ENCODE measurements around the gene YIF1A. TPM values are rescaled to one million over a fixed set of nuclear protein-coding genes. Genes with fewer than 3 reads are reported as not detected.

YIF1A gene
- polyA plus RNA-seq, 1 donor from 2014 or later: 51.2 TPM

DNA sequence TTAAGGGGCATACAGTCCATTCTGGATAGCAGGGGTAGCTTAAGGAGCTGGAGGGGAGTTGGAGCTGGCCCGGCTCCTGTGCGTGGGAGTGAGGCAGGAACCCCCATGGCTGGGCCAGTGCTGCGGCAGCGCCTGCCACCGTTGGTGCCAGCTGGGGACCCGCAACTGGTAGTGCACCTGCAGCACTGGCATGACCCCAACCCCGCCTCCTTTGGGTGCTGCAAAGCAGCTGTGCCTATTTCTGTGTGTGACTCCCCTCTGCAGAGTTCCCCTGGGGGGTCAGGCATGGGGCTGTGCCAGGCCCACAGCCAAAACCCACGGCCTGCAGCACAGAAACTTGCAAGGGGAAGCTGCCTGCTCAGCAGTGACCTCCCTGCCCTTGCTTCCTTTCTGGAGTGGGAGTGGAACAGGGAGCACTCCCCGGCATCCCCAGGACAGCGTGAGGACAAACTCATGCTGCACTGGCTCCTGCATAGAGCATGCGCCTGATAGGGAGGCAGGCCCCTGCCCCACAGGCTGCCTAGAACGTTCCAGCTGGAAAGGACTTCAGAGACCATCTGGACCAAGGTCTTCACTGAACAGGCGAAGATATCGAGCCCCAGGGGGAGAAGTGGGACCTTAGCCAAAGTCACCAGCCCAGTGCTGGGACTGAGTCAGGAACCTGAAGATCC, 46.7 kb downstream of the YIF1A start:
- H3K4me2 ChIP-seq (ENCODE audit: low read length): no peak overlapping the region
- no peak overlapping the region for H3K9ac ChIP-seq (ENCODE audit: low read length)

DNA sequence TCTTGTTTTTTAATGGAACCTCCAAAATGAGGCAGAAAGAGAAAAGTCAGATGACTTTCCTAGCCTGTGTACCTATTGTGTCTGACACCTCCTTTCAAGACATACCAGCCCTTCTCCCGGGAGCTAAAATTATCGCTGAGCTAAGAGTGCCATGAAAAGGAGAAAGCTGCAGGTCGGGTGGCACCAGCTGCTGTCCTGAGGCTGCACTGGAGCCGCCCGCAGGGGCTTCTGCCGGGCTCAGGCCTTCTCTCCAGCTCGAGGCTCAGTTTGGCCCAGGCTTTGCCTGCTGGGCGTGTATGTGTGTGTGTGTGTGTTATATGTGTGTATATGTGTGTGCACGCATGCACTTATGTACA, 48.2 kb downstream of the YIF1A start:
- no peaks in the 10 kb centered on the region for H3K36me3 ChIP-seq (ENCODE audit: insufficient read depth, low read length)
- no peaks in the 10 kb centered on the region for H3K79me2 ChIP-seq (replicated peaks; ENCODE audit: insufficient read depth, low read length)
- no peak for TF ChIP-seq MXI1 (conservative IDR thresholded peaks at IDR 0.05; ENCODE audit: poor library complexity, severe bottlenecking)
- no peak for TF ChIP-seq SMC3 (conservative IDR thresholded peaks at IDR 0.05; ENCODE audit: poor library complexity)
- no peak for TF ChIP-seq EZH2 (IDR thresholded peaks at IDR 0.05; ENCODE audit: borderline replicate concordance, insufficient read depth, low read length, poor library complexity, severe bottlenecking)
- no peak for TF ChIP-seq CTCF (IDR thresholded peaks at IDR 0.05; ENCODE audit: poor library complexity, severe bottlenecking)
- TF ChIP-seq TAF1 (IDR thresholded peaks at IDR 0.05; ENCODE audit: low read depth): no peak
- no peak for TF ChIP-seq POLR2AphosphoS5 (IDR thresholded peaks at IDR 0.05)
- no peak for TF ChIP-seq RAD21 (conservative IDR thresholded peaks at IDR 0.05)
- TF ChIP-seq, protein P1, sequence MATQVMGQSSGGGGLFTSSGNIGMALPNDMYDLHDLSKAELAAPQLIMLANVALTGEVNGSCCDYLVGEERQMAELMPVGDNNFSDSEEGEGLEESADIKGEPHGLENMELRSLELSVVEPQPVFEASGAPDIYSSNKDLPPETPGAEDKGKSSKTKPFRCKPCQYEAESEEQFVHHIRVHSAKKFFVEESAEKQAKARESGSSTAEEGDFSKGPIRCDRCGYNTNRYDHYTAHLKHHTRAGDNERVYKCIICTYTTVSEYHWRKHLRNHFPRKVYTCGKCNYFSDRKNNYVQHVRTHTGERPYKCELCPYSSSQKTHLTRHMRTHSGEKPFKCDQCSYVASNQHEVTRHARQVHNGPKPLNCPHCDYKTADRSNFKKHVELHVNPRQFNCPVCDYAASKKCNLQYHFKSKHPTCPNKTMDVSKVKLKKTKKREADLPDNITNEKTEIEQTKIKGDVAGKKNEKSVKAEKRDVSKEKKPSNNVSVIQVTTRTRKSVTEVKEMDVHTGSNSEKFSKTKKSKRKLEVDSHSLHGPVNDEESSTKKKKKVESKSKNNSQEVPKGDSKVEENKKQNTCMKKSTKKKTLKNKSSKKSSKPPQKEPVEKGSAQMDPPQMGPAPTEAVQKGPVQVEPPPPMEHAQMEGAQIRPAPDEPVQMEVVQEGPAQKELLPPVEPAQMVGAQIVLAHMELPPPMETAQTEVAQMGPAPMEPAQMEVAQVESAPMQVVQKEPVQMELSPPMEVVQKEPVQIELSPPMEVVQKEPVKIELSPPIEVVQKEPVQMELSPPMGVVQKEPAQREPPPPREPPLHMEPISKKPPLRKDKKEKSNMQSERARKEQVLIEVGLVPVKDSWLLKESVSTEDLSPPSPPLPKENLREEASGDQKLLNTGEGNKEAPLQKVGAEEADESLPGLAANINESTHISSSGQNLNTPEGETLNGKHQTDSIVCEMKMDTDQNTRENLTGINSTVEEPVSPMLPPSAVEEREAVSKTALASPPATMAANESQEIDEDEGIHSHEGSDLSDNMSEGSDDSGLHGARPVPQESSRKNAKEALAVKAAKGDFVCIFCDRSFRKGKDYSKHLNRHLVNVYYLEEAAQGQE (IDR thresholded peaks at IDR 0.05; ENCODE audit: borderline replicate concordance): no peak
- TF ChIP-seq EP300 (conservative IDR thresholded peaks at IDR 0.05; ENCODE audit: poor library complexity, severe bottlenecking): no peak
- no peaks in the 10 kb centered on the region for H3K27me3 ChIP-seq (ENCODE audit: insufficient read depth, low read depth, low read length)
- H3K9me3 ChIP-seq (ENCODE audit: low read length): no peaks in the 10 kb centered on the region
- no peaks in the 10 kb centered on the region for H4K20me1 ChIP-seq (ENCODE audit: insufficient read depth)
- H3K4me3 ChIP-seq (ENCODE audit: low read length): no peak overlapping the region
- no peak overlapping the region for H3K4me2 ChIP-seq (ENCODE audit: low read length)
- H2AFZ ChIP-seq (ENCODE audit: low read depth, low read length): no peak overlapping the region
- no peak overlapping the region for H3K27ac ChIP-seq (ENCODE audit: low read length)
- no peaks in the 10 kb centered on the region for H3K9me2 ChIP-seq (ENCODE audit: insufficient read depth, low read length)
- no peak overlapping the region for H3K9ac ChIP-seq (ENCODE audit: low read length)
- H3F3A ChIP-seq (ENCODE audit: insufficient read depth, low read length, poor library complexity, severe bottlenecking): no peaks in the 10 kb centered on the region

More for the DNA sequence above, 46.7 kb downstream of the YIF1A start:
- Histone ChIP-seq H3K9me2 (ENCODE audit: insufficient read depth, low read length) (no peaks in the 10 kb centered on the region), H4K20me1 (ENCODE audit: insufficient read depth) (no peaks in the 10 kb centered on the region), H3K9me3 (ENCODE audit: low read length) (no peaks in the 10 kb centered on the region), H3F3A (ENCODE audit: insufficient read depth, low read length, poor library complexity, severe bottlenecking) (no peaks in the 10 kb centered on the region), H3K27ac (ENCODE audit: low read length) (no peak overlapping the region), H3K4me3 (ENCODE audit: low read length) (no peak overlapping the region), H3K27me3 (ENCODE audit: insufficient read depth, low read depth, low read length) (no peaks in the 10 kb centered on the region), H3K79me2 (replicated peaks; ENCODE audit: insufficient read depth, low read length) (no peaks in the 10 kb centered on the region), H3K36me3 (ENCODE audit: insufficient read depth, low read length) (no peaks in the 10 kb centered on the region), H2AFZ (ENCODE audit: low read depth, low read length) (no peak overlapping the region)
- TF ChIP-seq POLR2AphosphoS5 (IDR thresholded peaks at IDR 0.05): no peak
- no peak for TF ChIP-seq SMC3 (conservative IDR thresholded peaks at IDR 0.05; ENCODE audit: poor library complexity)
- TF ChIP-seq MXI1 (conservative IDR thresholded peaks at IDR 0.05; ENCODE audit: poor library complexity, severe bottlenecking): no peak
- TF ChIP-seq TAF1 (IDR thresholded peaks at IDR 0.05; ENCODE audit: low read depth): no peak
- TF ChIP-seq EZH2 (IDR thresholded peaks at IDR 0.05; ENCODE audit: borderline replicate concordance, insufficient read depth, low read length, poor library complexity, severe bottlenecking): no peak
- TF ChIP-seq RAD21 (conservative IDR thresholded peaks at IDR 0.05): no peak

Measured in neural cell (in vitro differentiated cells).